Kidney epithelial cell (primary cell): ENCODE results near the gene KIF26B. TPM values are rescaled to one million over a fixed set of nuclear protein-coding genes. Genes with fewer than 3 reads are reported as not detected.

ENCODE experiments used
- DNase-seq: peaks from one replicate; pipeline ENCODE4 v3.0.0-alpha.2; 2010; ENCODE audit warnings: low read depth
- H3K27me3 ChIP-seq: 2 replicates; pipeline ENCODE4 v1.6.0; 2011; ENCODE audit warnings: low read length; ENCODE audit not compliant: control insufficient read depth, insufficient read depth
- H3K36me3 ChIP-seq: 2 replicates; pipeline ENCODE4 v1.5.1; 2011; ENCODE audit warnings: low read length; ENCODE audit not compliant: control insufficient read depth, insufficient read depth
- H3K4me3 ChIP-seq: 2 replicates; pipeline ENCODE4 v1.5.1; 2011; ENCODE audit warnings: low read depth, mild to moderate bottlenecking, control low read depth, low read length
- total RNA-seq: library from RNA; depleted of rRNA; stranded (reverse); fragments of >200 nt; gene quantifications from 2 replicates; pipeline ENCODE4 v1.2.3, GENCODE V29; 2015
- TF ChIP-seq, protein P1 (sequence below): IDR thresholded peaks from 2 replicates; pipeline ENCODE4 v1.5.1; 2011; ENCODE audit warnings: mild to moderate bottlenecking, moderate library complexity, low read length, control low read depth, inconsistent platforms; ENCODE audit not compliant: insufficient read depth, poor library complexity, severe bottlenecking

Gene KIF26B
- total RNA-seq, 1 donor from 2014 or later, result 14.6 TPM

DNA sequence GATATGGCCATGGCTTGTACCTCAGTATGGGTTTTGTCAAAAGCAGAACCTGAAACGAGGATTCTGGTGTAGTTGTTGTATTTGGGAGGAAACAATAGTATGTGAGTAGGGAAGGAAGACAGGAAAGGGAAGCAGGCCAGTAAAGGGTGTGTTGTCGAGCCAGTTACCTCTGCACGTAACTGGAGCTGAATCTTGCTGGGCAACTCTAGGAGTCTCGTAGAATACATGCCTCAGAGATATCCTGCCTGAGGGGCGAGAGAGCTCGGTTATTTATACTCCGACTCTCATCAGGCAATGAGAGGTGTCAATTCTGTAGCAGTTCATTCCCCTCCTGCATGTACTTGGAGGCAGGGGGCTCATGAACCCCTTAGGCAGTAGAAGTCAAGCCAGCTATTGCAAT lies 45.9 kb upstream of the KIF26B start:
- H3K4me3 ChIP-seq, result no peak overlapping the region
- no peak for DNase-seq
- H3K27me3 ChIP-seq, result no peaks in the 10 kb centered on the region
- H3K36me3 ChIP-seq, result no peaks in the 10 kb centered on the region
- TF ChIP-seq, protein P1, sequence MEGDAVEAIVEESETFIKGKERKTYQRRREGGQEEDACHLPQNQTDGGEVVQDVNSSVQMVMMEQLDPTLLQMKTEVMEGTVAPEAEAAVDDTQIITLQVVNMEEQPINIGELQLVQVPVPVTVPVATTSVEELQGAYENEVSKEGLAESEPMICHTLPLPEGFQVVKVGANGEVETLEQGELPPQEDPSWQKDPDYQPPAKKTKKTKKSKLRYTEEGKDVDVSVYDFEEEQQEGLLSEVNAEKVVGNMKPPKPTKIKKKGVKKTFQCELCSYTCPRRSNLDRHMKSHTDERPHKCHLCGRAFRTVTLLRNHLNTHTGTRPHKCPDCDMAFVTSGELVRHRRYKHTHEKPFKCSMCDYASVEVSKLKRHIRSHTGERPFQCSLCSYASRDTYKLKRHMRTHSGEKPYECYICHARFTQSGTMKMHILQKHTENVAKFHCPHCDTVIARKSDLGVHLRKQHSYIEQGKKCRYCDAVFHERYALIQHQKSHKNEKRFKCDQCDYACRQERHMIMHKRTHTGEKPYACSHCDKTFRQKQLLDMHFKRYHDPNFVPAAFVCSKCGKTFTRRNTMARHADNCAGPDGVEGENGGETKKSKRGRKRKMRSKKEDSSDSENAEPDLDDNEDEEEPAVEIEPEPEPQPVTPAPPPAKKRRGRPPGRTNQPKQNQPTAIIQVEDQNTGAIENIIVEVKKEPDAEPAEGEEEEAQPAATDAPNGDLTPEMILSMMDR, result no peak

DNA sequence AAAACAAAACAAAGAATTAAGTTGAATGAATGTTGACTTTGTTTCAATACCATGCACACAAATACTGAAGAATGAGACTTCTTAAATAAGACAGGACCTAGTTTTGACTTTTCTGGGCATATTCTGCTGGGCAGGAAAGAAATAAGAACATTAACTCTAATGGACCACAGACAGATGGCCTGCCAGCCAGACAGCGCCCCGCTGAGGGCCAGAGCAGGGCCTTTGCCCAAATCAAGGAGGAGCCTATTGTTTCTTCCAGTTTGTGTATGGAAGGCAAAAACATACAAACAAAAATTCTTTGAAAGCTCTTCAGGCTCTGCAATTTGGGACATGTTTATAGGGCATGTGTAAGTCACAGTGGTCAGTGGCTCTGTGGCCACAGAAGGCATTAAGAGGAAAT lies 44.4 kb upstream of the KIF26B start:
- Histone ChIP-seq H3K36me3 (no peaks in the 10 kb centered on the region), H3K27me3 (no peaks in the 10 kb centered on the region), H3K4me3 (no peak overlapping the region)
- DNase-seq, result no peak
- TF ChIP-seq, protein P1, result no peak

DNA sequence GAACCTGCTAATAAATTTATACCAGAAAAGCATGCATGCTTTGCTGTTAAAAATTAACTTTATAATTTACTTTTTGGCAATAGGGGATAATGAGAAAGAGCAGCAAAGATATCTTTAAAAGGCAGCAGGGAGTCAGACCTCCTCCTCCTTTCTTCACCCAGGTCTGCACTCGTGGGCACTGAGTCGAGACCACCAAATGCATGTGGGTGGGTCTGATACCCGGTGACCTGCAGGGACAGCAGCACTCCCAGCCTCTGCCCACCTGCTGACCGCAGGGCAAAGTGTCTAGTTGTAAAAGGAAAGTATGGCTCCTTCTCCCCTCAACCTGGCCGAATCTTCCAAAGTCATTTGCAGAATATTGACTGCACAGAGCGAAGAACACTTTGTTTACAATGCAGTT lies 43.7 kb upstream of the KIF26B start:
- DNase-seq, result no peak
- no peak overlapping the region for H3K4me3 ChIP-seq
- TF ChIP-seq, protein P1, result no peak

DNA sequence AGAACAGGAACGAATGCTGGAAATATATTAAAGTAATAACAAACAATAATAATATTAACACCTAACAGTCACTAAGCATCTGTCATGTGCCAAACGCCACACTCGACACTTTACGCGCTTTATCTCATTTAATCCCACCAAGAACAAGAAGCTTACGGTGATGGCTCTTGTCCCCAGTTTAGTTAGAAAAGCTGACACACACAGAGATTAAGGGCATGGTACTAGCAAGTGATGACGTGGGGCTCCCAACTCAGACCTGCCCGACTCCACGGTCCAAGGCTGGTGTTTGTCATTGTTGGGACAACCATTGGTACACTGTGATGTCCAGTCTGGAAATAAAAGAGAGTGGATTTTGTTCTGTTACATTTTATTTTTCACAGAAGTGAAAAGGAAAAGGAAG lies 41.1 kb upstream of the KIF26B start:
- no peaks in the 10 kb centered on the region for H3K27me3 ChIP-seq
- H3K36me3 ChIP-seq, result no peaks in the 10 kb centered on the region
- TF ChIP-seq, protein P1, result no peak
- H3K4me3 ChIP-seq, result no peak overlapping the region
- no peak for DNase-seq

More for the DNA sequence above, 43.7 kb upstream of the KIF26B start:
- Histone ChIP-seq H3K36me3 (no peaks in the 10 kb centered on the region), H3K27me3 (no peaks in the 10 kb centered on the region)

DNA sequence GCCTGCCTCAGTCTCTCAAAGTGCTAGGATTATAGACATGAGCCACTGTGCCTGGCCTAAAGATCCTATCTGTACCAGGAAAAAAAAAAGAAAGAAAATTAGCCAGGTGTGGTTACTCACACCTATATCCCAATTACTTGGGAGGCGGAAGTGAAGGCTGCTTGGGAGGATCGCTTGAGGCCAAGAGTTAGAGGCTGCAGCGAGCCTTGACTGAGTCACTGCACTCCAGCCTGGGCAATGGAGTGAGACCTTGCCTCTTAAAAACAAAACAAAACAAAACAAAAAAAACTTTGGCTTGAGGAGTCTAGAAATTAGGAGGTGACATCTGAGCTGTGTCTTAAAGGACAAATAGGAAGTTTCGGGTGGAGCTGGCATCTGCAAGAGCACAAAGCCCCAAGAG lies 38.7 kb upstream of the KIF26B start:
- Histone ChIP-seq H3K36me3 (no peaks in the 10 kb centered on the region), H3K4me3 (no peak overlapping the region), H3K27me3 (no peaks in the 10 kb centered on the region)
- DNase-seq, result no peak
- TF ChIP-seq, protein P1, result no peak

DNA sequence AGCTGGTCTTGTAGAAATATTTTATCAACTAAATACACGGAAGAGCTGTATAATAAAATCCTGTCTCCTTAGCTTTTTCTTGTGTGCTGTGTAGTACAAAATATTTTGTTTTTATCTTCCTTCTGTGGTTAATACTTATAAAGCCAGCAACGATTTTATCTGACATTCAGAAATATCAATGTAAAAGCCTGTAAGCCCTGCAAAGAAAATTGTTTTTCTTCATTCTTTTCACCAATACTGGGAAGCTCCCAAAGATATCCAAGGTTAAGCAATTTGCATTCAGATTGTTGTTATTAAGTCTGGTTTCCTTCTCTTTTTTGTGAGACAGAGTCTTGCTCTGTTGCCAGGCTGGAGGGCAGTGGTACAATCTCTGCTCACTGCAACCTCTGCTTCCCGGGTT lies 38.0 kb upstream of the KIF26B start:
- no peak overlapping the region for H3K4me3 ChIP-seq
- TF ChIP-seq, protein P1, result no peak
- no peak for DNase-seq
- H3K36me3 ChIP-seq, result no peaks in the 10 kb centered on the region
- H3K27me3 ChIP-seq, result no peaks in the 10 kb centered on the region
